GM12878 (cell line): ENCODE results near the gene TSHZ2. TPM values are rescaled to one million over a fixed set of nuclear protein-coding genes. Genes with fewer than 3 reads are reported as not detected.

ENCODE experiments used
- ATAC-seq: fragments of 200-7000 bp; cut with Tn5 transposase; 3 replicates; pipeline ENCODE4 v1.9.1; 2020; ENCODE audit warnings: mild to moderate bottlenecking, moderate library complexity
- BruUV-seq: library from RNA; stranded (reverse); fragments of 400-500 nt; replicated peaks from 2 replicates; lab custom pipeline; 2021; lab: Mats Ljungman, UMichigan
- CTCF ChIA-PET: fragments of 300-600 bp; sonication (Branson Sonifier 250); formaldehyde crosslinking; extraction: SDS; loops from one replicate; lab custom pipeline; 2021; ENCODE audit warnings: inconsistent platforms; lab: Yijun Ruan, JAX
- POLR2A ChIA-PET: fragments of 350-600 bp; formaldehyde crosslinking; extraction: SDS; loops from one replicate; lab custom pipeline; 2021; ENCODE audit warnings: inconsistent platforms; lab: Charles Lee
- RAD21 ChIA-PET: fragments of 300-600 bp; sonication (Branson Sonifier 250); formaldehyde crosslinking; loops from one replicate; lab custom pipeline; 2023; ENCODE audit warnings: antibody characterized with exemption; ENCODE audit not compliant: unreplicated experiment; lab: Charles Lee
- SMC1A ChIA-PET: fragments of 300-600 bp; sonication (Branson Sonifier 250); formaldehyde crosslinking; loops from one replicate; lab custom pipeline; 2023; ENCODE audit not compliant: unreplicated experiment, uncharacterized antibody; lab: Charles Lee
- DNase-seq: peaks from one replicate; pipeline ENCODE4 v3.0.0-alpha.2; 2011; ENCODE audit warnings: low read depth, low spot score
- FAIRE-seq: peaks from 3 replicates; lab custom pipeline; 2011; peaks lifted over from hg19 to GRCh38; lab: Jason Lieb, UNC
- H2AFZ ChIP-seq: 2 replicates; pipeline ENCODE4 v1.6.0; 2011; ENCODE audit warnings: low read depth, low read length, control low read depth; ENCODE audit not compliant: control insufficient read depth
- H3K27ac ChIP-seq: 2 replicates; pipeline ENCODE4 v1.5.1; 2011; ENCODE audit warnings: control low read depth; ENCODE audit not compliant: control insufficient read depth, insufficient read depth
- H3K27me3 ChIP-seq, 2 experiments: replicated peaks in 1 of 2; 2 replicates each; pipeline versions ENCODE4 v1.6.0 to v1.6.1; 2011; ENCODE audit warnings: low read length in 1 of 2; ENCODE audit not compliant: control insufficient read depth in 2 of 2, insufficient read depth in 2 of 2
- H3K36me3 ChIP-seq, 2 experiments: 2 replicates each; pipeline ENCODE4 v1.5.1; 2011; ENCODE audit warnings: low read length in 1 of 2; ENCODE audit not compliant: control insufficient read depth in 2 of 2, insufficient read depth in 2 of 2
- H3K4me1 ChIP-seq: 2 replicates; pipeline ENCODE4 v1.6.1; 2011; ENCODE audit warnings: mild to moderate bottlenecking, low read length, moderate library complexity, mixed read lengths; ENCODE audit not compliant: control insufficient read depth, insufficient read depth
- H3K4me2 ChIP-seq: 2 replicates; pipeline ENCODE4 v1.6.0; 2011; ENCODE audit warnings: control low read depth; ENCODE audit not compliant: control insufficient read depth, insufficient read depth
- H3K4me3 ChIP-seq: fragments of 200-600 bp; sonication (generic); 2 replicates; pipeline ENCODE4 v1.5.1; 2016
- H3K79me2 ChIP-seq: 2 replicates; pipeline ENCODE4 v1.6.0; 2011; ENCODE audit warnings: low read length; ENCODE audit not compliant: control insufficient read depth, insufficient read depth
- H3K9ac ChIP-seq: 2 replicates; pipeline ENCODE4 v1.8.0; 2011; ENCODE audit warnings: low read length, control low read depth, mixed read lengths; ENCODE audit not compliant: control insufficient read depth, insufficient read depth
- H3K9me3 ChIP-seq: replicated peaks from 3 replicates; pipeline ENCODE4 v1.5.1; 2011; ENCODE audit warnings: mild to moderate bottlenecking, low read length; ENCODE audit not compliant: control insufficient read depth, insufficient read depth
- H4K20me1 ChIP-seq: 2 replicates; pipeline ENCODE4 v1.6.0; 2011; ENCODE audit not compliant: control insufficient read depth, insufficient read depth
- MYB ChIP-seq: fragments of 150-350 bp; IDR thresholded peaks from 2 replicates; pipeline ENCODE4 v1.6.1; 2014; ENCODE audit warnings: mild to moderate bottlenecking, low read depth, low read length, borderline replicate concordance
- POU2F2 ChIP-seq: IDR thresholded peaks from 3 replicates; pipeline ENCODE4 v1.6.1; 2011; ENCODE audit warnings: low read depth, mild to moderate bottlenecking, low read length, borderline replicate concordance
- SREBF2 ChIP-seq: IDR thresholded peaks from 2 replicates; pipeline ENCODE4 v1.6.1; 2012; ENCODE audit warnings: mild to moderate bottlenecking, low read length
- WGBS: methylation state at CpG from one replicate; pipeline ENCODE4 v1.1.6; 2016; ENCODE audit warnings: low lambda C conversion rate; ENCODE audit not compliant: insufficient replicate concordance, insufficient coverage; ENCODE audit errors: missing lambda C conversion rate; 5-methylcytosine and 5-hydroxymethylcytosine counted together
- in situ Hi-C: fragments of 300-500 bp; cut with MboI; formaldehyde crosslinking; loops from 9 replicates; pipeline ENCODE4 v1.14.3; 2018; ENCODE audit warnings: mixed read lengths
- intact Hi-C: fragments of 100-400 bp; cut with micrococcal nuclease; formaldehyde crosslinking; loops from one replicate; pipeline ENCODE4 v1.14.2; 2022; ENCODE audit not compliant: unreplicated experiment
- polyA plus RNA-seq, 11 experiments: library from polyadenylated mRNA; depleted of rRNA in 4 of 11; unstranded in 6 of 11; stranded (reverse) in 5 of 11; fragments of >200 nt; fragmentation: Nextera tagmentation in 4 of 11; fragmentation: Illumina TruSeq in 1 of 11; extraction: Ambion mirVana in 4 of 11; extraction: Trizol in 1 of 11; gene quantifications; 1 replicate in 1 of 11; 2 replicates in 10 of 11; pipeline versions ENCODE4 v1.2.1 to v1.2.3, GENCODE V29; 2011 to 2016; ENCODE audit warnings: inconsistent platforms in 2 of 11, missing spikeins in 2 of 11, low read depth in 1 of 11
- total RNA-seq, 4 experiments: library from RNA; depleted of rRNA in 3 of 4; stranded (reverse); fragments of >200 nt in 3 of 4; fragmentation: Illumina TruSeq in 1 of 4; extraction: Trizol in 1 of 4; gene quantifications; 2 replicates each; pipeline versions ENCODE4 v1.2.1 to v1.2.3, GENCODE V29; 2013 to 2021
- TF ChIP-seq, protein P1 (sequence below): fragments of 450-650 bp; conservative IDR thresholded peaks from 2 replicates; pipeline ENCODE4 v1.6.1; 2017; ENCODE audit warnings: mild to moderate bottlenecking, moderate library complexity
- TF ChIP-seq, protein P2 (sequence below): IDR thresholded peaks from 2 replicates; pipeline ENCODE4 v1.6.1; 2012; ENCODE audit warnings: improper control_type of control experiment, low read depth, low read length; ENCODE audit not compliant: insufficient replicate concordance
- TF ChIP-seq, protein P3 (sequence below): IDR thresholded peaks from 2 replicates; pipeline ENCODE4 v1.6.1; 2011; ENCODE audit warnings: borderline replicate concordance, low read depth, mild to moderate bottlenecking, moderate library complexity, mixed read lengths, low read length; ENCODE audit not compliant: insufficient read depth; ENCODE audit errors: extremely low read length

Gene TSHZ2
- total and polyA plus RNA-seq, 10 of the 15 experiments (the other 5 are each of a cell fraction or from before 2014, with no cell fraction given), result 0.01 to 0.86 (median 0.13) TPM; not detected in 2

DNA sequence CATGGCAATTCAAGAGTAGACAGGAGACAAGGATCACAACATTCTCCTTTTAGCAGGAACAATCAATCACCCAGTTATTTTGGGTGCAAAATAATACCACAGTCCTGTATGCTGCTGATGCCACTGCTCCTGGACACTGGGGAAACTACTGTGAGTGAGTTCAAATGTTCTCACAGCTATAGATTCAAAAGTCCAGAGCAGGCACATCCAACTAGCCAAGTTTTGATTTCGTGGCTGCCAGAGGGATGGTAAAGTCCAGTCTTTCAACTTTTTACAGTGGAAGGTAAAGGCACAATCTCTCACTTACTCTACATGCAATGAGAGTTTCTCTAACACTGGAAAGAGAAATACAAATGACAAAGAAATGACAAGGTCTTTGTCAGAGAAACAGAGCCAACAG lies 26.9 kb upstream of the TSHZ2 start:
- in situ Hi-C loops (no loop called here), intact Hi-C loops (no loop called here)
- RAD21 ChIA-PET, result no interaction called here
- TF ChIP-seq POU2F2 (no peak), SREBF2 (no peak), MYB (no peak)
- TF ChIP-seq, protein P1, sequence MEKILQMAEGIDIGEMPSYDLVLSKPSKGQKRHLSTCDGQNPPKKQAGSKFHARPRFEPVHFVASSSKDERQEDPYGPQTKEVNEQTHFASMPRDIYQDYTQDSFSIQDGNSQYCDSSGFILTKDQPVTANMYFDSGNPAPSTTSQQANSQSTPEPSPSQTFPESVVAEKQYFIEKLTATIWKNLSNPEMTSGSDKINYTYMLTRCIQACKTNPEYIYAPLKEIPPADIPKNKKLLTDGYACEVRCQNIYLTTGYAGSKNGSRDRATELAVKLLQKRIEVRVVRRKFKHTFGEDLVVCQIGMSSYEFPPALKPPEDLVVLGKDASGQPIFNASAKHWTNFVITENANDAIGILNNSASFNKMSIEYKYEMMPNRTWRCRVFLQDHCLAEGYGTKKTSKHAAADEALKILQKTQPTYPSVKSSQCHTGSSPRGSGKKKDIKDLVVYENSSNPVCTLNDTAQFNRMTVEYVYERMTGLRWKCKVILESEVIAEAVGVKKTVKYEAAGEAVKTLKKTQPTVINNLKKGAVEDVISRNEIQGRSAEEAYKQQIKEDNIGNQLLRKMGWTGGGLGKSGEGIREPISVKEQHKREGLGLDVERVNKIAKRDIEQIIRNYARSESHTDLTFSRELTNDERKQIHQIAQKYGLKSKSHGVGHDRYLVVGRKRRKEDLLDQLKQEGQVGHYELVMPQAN, result no peak
- TF ChIP-seq, protein P2, sequence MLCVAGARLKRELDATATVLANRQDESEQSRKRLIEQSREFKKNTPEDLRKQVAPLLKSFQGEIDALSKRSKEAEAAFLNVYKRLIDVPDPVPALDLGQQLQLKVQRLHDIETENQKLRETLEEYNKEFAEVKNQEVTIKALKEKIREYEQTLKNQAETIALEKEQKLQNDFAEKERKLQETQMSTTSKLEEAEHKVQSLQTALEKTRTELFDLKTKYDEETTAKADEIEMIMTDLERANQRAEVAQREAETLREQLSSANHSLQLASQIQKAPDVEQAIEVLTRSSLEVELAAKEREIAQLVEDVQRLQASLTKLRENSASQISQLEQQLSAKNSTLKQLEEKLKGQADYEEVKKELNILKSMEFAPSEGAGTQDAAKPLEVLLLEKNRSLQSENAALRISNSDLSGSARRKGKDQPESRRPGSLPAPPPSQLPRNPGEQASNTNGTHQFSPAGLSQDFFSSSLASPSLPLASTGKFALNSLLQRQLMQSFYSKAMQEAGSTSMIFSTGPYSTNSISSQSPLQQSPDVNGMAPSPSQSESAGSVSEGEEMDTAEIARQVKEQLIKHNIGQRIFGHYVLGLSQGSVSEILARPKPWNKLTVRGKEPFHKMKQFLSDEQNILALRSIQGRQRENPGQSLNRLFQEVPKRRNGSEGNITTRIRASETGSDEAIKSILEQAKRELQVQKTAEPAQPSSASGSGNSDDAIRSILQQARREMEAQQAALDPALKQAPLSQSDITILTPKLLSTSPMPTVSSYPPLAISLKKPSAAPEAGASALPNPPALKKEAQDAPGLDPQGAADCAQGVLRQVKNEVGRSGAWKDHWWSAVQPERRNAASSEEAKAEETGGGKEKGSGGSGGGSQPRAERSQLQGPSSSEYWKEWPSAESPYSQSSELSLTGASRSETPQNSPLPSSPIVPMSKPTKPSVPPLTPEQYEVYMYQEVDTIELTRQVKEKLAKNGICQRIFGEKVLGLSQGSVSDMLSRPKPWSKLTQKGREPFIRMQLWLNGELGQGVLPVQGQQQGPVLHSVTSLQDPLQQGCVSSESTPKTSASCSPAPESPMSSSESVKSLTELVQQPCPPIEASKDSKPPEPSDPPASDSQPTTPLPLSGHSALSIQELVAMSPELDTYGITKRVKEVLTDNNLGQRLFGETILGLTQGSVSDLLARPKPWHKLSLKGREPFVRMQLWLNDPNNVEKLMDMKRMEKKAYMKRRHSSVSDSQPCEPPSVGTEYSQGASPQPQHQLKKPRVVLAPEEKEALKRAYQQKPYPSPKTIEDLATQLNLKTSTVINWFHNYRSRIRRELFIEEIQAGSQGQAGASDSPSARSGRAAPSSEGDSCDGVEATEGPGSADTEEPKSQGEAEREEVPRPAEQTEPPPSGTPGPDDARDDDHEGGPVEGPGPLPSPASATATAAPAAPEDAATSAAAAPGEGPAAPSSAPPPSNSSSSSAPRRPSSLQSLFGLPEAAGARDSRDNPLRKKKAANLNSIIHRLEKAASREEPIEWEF, result no peak
- TF ChIP-seq, protein P3, sequence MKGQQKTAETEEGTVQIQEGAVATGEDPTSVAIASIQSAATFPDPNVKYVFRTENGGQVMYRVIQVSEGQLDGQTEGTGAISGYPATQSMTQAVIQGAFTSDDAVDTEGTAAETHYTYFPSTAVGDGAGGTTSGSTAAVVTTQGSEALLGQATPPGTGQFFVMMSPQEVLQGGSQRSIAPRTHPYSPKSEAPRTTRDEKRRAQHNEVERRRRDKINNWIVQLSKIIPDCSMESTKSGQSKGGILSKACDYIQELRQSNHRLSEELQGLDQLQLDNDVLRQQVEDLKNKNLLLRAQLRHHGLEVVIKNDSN, result no peak
- H4K20me1 ChIP-seq, result no peaks in the 10 kb centered on the region
- H3K9me3 ChIP-seq, result no peaks in the 10 kb centered on the region
- BruUV-seq, result no TSS peak
- no peaks in the 10 kb centered on the region for H3K27me3 ChIP-seq
- H3K79me2 ChIP-seq, result no peaks in the 10 kb centered on the region
- ATAC-seq (no peak), FAIRE-seq (no peak), DNase-seq (no peak)
- CTCF ChIA-PET, result no interaction called here
- SMC1A ChIA-PET, result no interaction called here
- H3K9ac ChIP-seq, result no peak overlapping the region
- POLR2A ChIA-PET, result no interaction called here
- no peak overlapping the region for H3K4me2 ChIP-seq
- WGBS, result 0% methylated on average over 1 of the region's 1 CpG
- H2AFZ ChIP-seq, result no peak overlapping the region
- no peak overlapping the region for H3K4me3 ChIP-seq
- H3K36me3 ChIP-seq, result no peaks in the 10 kb centered on the region
- H3K27ac ChIP-seq, result no peak overlapping the region
- no peaks in the 10 kb centered on the region for H3K4me1 ChIP-seq
